ENCODE data around the gene C1S. TPM values are rescaled to one million over a fixed set of nuclear protein-coding genes. Genes with fewer than 3 reads are reported as not detected.

The C1S gene
- total and polyA plus RNA-seq, 2 experiments from 2014 or later = 120 to 143 TPM

DNA sequence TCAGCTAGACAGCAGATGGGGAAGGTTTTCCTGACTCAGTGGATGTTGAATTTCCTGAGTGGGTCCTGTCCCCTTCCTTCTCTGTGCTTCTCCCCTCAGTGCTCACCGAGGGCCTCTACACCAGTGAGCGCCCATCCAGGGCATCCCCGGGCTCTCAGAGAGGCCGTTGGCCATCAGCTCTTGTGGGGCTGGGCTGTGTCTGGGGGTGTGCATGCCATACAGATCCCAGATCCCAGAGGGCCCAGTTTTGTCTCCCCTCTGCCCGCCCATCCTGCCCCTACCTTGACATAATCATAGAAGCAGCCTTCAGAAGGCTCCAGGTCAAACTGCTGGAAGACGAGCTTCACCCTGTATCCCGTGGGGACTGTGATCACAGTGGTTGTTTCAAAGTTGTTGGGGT is 30.7 kb downstream of the C1S start:
- Histone ChIP-seq H2AFZ (no peak overlapping the region), H3K27me3 (no peaks in the 10 kb centered on the region), H3K27ac (no peak overlapping the region), H3K4me1 (ENCODE audit: insufficient read depth) (no peaks in the 10 kb centered on the region), H4K20me1 (ENCODE audit: insufficient read depth, poor library complexity, severe bottlenecking) (no peaks in the 10 kb centered on the region), H3K4me2 (peak overlapping the region; percentile 75), H3K79me2 (no peaks in the 10 kb centered on the region), H3K36me3 (replicated peaks; ENCODE audit: insufficient read depth, low read depth) (no peaks in the 10 kb centered on the region), H3K9me2 (replicated peaks; ENCODE audit: insufficient read depth) (no peaks in the 10 kb centered on the region), H3K9me3 (ENCODE audit: low read depth) (no peaks in the 10 kb centered on the region), H3K4me3 (no peak overlapping the region)
- TF ChIP-seq EZH2 (IDR thresholded peaks at IDR 0.05; ENCODE audit: borderline replicate concordance) (no peak), EZH2phosphoT487 (IDR thresholded peaks at IDR 0.05; ENCODE audit: low read depth, severe bottlenecking, unreplicated experiment) (no peak)
- TF ChIP-seq, protein P1, sequence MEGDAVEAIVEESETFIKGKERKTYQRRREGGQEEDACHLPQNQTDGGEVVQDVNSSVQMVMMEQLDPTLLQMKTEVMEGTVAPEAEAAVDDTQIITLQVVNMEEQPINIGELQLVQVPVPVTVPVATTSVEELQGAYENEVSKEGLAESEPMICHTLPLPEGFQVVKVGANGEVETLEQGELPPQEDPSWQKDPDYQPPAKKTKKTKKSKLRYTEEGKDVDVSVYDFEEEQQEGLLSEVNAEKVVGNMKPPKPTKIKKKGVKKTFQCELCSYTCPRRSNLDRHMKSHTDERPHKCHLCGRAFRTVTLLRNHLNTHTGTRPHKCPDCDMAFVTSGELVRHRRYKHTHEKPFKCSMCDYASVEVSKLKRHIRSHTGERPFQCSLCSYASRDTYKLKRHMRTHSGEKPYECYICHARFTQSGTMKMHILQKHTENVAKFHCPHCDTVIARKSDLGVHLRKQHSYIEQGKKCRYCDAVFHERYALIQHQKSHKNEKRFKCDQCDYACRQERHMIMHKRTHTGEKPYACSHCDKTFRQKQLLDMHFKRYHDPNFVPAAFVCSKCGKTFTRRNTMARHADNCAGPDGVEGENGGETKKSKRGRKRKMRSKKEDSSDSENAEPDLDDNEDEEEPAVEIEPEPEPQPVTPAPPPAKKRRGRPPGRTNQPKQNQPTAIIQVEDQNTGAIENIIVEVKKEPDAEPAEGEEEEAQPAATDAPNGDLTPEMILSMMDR (IDR thresholded peaks at IDR 0.05; ENCODE audit: poor library complexity) = no peak
- DNase-seq (ENCODE audit: low spot score) = no peak
- 97% methylated on average over 7 of the region's 7 CpGs for WGBS (ENCODE audit: low lambda C conversion rate, missing lambda C conversion rate)

DNA sequence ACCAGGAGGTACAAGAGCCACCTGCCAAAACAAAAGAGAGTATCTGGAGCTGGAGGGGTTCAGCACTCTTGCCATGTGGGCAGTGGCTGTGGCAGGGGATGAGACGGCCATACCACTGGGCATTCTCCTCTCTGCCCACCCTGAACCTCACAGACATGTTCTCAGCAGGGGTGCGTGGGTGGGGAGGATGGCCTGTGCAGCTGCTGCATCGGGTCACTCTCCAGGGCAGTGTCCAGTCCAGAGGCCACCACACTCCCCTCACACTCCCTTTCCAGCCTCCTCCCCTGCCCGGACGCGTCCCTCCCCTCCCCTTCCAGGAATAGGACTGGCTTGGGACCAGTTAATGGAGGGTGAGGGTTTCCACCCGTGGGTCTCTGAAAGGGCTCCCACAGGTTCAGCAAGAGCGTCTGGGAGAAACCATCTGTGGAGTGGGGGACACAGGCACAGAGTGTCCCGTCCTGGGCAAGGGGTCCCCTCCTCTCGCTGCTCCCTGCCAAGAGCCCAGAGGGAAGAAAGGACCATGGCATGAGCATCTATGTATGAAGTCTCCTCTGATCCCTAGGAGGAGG is 31.2 kb downstream of the C1S start:
- Histone ChIP-seq H2AFZ (peak overlapping the region; percentile 27), H3K4me3 (peak overlapping the region; percentile 8), H3K36me3 (replicated peaks; ENCODE audit: insufficient read depth, low read depth) (no peaks in the 10 kb centered on the region), H3K27ac (peak overlapping the region; percentile 3), H4K20me1 (ENCODE audit: insufficient read depth, poor library complexity, severe bottlenecking) (no peaks in the 10 kb centered on the region), H3K4me1 (ENCODE audit: insufficient read depth) (no peaks in the 10 kb centered on the region), H3K9me3 (ENCODE audit: low read depth) (no peaks in the 10 kb centered on the region), H3K27me3 (no peaks in the 10 kb centered on the region), H3K4me2 (peak overlapping the region; percentile 75), H3K9me2 (replicated peaks; ENCODE audit: insufficient read depth) (no peaks in the 10 kb centered on the region), H3K79me2 (no peaks in the 10 kb centered on the region)
- TF ChIP-seq EZH2 (IDR thresholded peaks at IDR 0.05; ENCODE audit: borderline replicate concordance) = no peak
- no peak for TF ChIP-seq EZH2phosphoT487 (IDR thresholded peaks at IDR 0.05; ENCODE audit: low read depth, severe bottlenecking, unreplicated experiment)
- TF ChIP-seq, protein P1 (IDR thresholded peaks at IDR 0.05; ENCODE audit: poor library complexity) = no peak
- no peak for DNase-seq (ENCODE audit: low spot score)
- WGBS (ENCODE audit: low lambda C conversion rate, missing lambda C conversion rate) = 73% methylated on average over 8 of the region's 10 CpGs

DNA sequence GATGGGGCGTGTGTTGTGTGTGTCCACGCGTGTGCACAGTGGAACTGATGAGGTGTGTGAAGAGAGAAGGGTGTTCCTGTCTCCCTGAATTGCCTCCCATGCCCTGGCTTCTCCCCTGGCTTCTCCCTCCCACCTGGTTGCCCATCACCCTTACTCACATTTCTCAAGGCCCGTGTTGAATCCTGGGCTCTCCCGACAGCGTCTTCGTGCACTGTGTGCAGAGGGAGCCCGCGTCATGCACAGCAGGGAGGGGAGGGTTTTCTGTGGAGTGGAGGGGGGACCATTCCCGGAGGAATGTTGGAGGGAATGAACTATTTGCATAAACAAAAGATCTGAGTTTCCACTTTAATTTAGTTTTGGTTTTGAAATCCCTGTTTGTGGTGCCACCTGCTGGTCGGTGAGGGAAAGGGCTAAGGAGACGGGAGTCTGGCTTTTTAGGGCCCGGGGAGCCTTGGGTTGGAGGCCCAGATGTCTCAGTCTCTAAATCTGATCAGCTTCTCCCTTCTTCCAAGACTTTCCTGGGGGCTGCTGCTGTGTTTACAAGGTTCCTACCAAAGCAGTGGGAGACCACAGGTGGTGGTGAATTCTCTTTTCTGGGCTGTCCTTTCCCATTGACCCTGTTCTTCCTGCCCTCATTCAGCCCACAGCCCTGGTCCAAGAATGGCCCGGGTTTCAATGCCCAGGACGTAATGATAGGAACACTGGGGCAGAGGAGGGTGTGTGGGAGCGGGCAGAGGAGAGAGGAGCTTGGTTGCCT is 31.9 kb downstream of the C1S start, which contains the start of gene C1R:
Gene C1R (minus strand): TSS at position 217 of the 757 bp plus-strand sequence. CDS start 57 bp downstream, at position 160.
- peak; percentile 84 for DNase-seq (ENCODE audit: low spot score)
- H4K20me1 ChIP-seq (ENCODE audit: insufficient read depth, poor library complexity, severe bottlenecking) = no peaks in the 10 kb centered on the region
- TF ChIP-seq, protein P1 (IDR thresholded peaks at IDR 0.05; ENCODE audit: poor library complexity) = peak; percentile 93
- no peak for TF ChIP-seq EZH2 (IDR thresholded peaks at IDR 0.05; ENCODE audit: borderline replicate concordance)
- H3K9me3 ChIP-seq (ENCODE audit: low read depth) = no peaks in the 10 kb centered on the region
- H3K9me2 ChIP-seq (replicated peaks; ENCODE audit: insufficient read depth) = no peaks in the 10 kb centered on the region
- peak within 1 kb of the TSS; percentile 3 for H3K27ac ChIP-seq
- H3K27me3 ChIP-seq = no peaks in the 10 kb centered on the region
- H2AFZ ChIP-seq = peak within 1 kb of the TSS; percentile 27
- H3K79me2 ChIP-seq = no peaks in the 10 kb centered on the region
- H3K4me3 ChIP-seq = peak within 1 kb of the TSS; percentile 8
- peak within 1 kb of the TSS; percentile 75 for H3K4me2 ChIP-seq
- no peaks in the 10 kb centered on the region for H3K36me3 ChIP-seq (replicated peaks; ENCODE audit: insufficient read depth, low read depth)
- H3K4me1 ChIP-seq (ENCODE audit: insufficient read depth) = no peaks in the 10 kb centered on the region
- WGBS (ENCODE audit: low lambda C conversion rate, missing lambda C conversion rate) = 28% methylated on average over 16 of the region's 16 CpGs
